CD4-positive, alpha-beta T cell treated with Interleukin-4 for 1 hour (primary cell): ENCODE measurements around the gene DARS2.

Experiments
- DNase-seq, 2 donors: peaks; one replicate each; pipeline ENCODE4 v3.0.0-alpha.2; 2020 to 2022

Gene DARS2

GRCh38 chr1:173888749-173889148 is 64.3 kb downstream of the DARS2 start:
- DNase-seq: no peak

GRCh38 chr1:173889885-173890284 is 65.4 kb downstream of the DARS2 start:
- no peak for DNase-seq

- DNase-seq: no peak
Measured at GRCh38 chr1:173893611-173894010, 69.1 kb downstream of the DARS2 start.

GRCh38 chr1:173894189-173894588 is 69.7 kb downstream of the DARS2 start:
- DNase-seq: no peak

GRCh38 chr1:173900427-173900826 is 76.0 kb downstream of the DARS2 start:
- DNase-seq: no peak

GRCh38 chr1:173900992-173901391 is 76.5 kb downstream of the DARS2 start:
- no peak for DNase-seq

- DNase-seq: no peak
Measured at GRCh38 chr1:173903827-173904531, 79.5 kb downstream of the DARS2 start.
